Progenitor cell of endocrine pancreas (in vitro differentiated cells): ENCODE results near the gene PDSS2. TPM values are rescaled to one million over a fixed set of nuclear protein-coding genes. Genes with fewer than 3 reads are reported as not detected.

Experiments used
- DNase-seq: peaks from one replicate; pipeline ENCODE4 v3.0.0; 2021; ENCODE audit warnings: low spot score; ENCODE audit not compliant: unreplicated experiment
- H3K27ac Mint-ChIP-seq: 2 replicates; pipeline ENCODE4 v1.8.0; 2021; ENCODE audit warnings: mild to moderate bottlenecking, moderate library complexity, mixed read lengths
- H3K27me3 Mint-ChIP-seq: 2 replicates; pipeline ENCODE4 v1.8.0; 2021; ENCODE audit warnings: mixed read lengths
- H3K36me3 Mint-ChIP-seq: 2 replicates; pipeline ENCODE4 v1.8.0; 2022; ENCODE audit warnings: mixed read lengths; ENCODE audit not compliant: insufficient read depth
- H3K4me1 Mint-ChIP-seq: 2 replicates; pipeline ENCODE4 v1.8.0; 2021; ENCODE audit warnings: low read depth, mixed read lengths
- H3K4me3 Mint-ChIP-seq: 2 replicates; pipeline ENCODE4 v1.8.0; 2021; ENCODE audit warnings: low read depth, mild to moderate bottlenecking, moderate library complexity, mixed read lengths
- H3K9me3 Mint-ChIP-seq: 2 replicates; pipeline ENCODE4 v1.8.0; 2021; ENCODE audit warnings: low read depth, mixed read lengths
- CTCF ChIP-seq: fragments of 200-600 bp; sonication (generic); IDR thresholded peaks from one replicate; pipeline ENCODE4 v1.5.0; 2021; ENCODE audit warnings: antibody characterized with exemption, mild to moderate bottlenecking; ENCODE audit not compliant: unreplicated experiment
- total RNA-seq: library from RNA; stranded (reverse); gene quantifications from 2 replicates; pipeline ENCODE4 v1.2.1, GENCODE V29; 2021

The PDSS2 gene
- total RNA-seq, 1 donor from 2014 or later: 12.8 TPM

GRCh38 chr6:107423474-107423990, 35.8 kb downstream of the PDSS2 start:
- Mint-ChIP-seq H3K36me3 (peaks cover 17% of the 10 kb centered on the region), H3K27me3 (no peaks in the 10 kb centered on the region), H3K27ac (no peak overlapping the region), H3K4me1 (no peaks in the 10 kb centered on the region), H3K4me3 (no peak overlapping the region), H3K9me3 (peaks cover 17% of the 10 kb centered on the region)
- DNase-seq: no peak
- TF ChIP-seq CTCF: no peak

GRCh38 chr6:107421696-107422256, 37.6 kb downstream of the PDSS2 start:
- no peak for DNase-seq
- Mint-ChIP-seq H3K36me3 (peaks cover 12% of the 10 kb centered on the region), H3K4me1 (no peaks in the 10 kb centered on the region), H3K9me3 (peaks cover 10% of the 10 kb centered on the region), H3K4me3 (no peak overlapping the region), H3K27ac (no peak overlapping the region), H3K27me3 (no peaks in the 10 kb centered on the region)
- TF ChIP-seq CTCF: no peak

- H3K9me3 Mint-ChIP-seq: no peaks in the 10 kb centered on the region
- no peaks in the 10 kb centered on the region for H3K27me3 Mint-ChIP-seq
- no peak for DNase-seq
- no peak overlapping the region for H3K4me3 Mint-ChIP-seq
- H3K4me1 Mint-ChIP-seq: no peaks in the 10 kb centered on the region
- H3K27ac Mint-ChIP-seq: no peak overlapping the region
- peaks cover 5% of the 10 kb centered on the region for H3K36me3 Mint-ChIP-seq
- no peak for TF ChIP-seq CTCF
Measured at GRCh38 chr6:107419733-107420132, 39.6 kb downstream of the PDSS2 start.

- H3K4me1 Mint-ChIP-seq: no peaks in the 10 kb centered on the region
- DNase-seq: no peak
- no peak overlapping the region for H3K4me3 Mint-ChIP-seq
- no peaks in the 10 kb centered on the region for H3K27me3 Mint-ChIP-seq
- H3K9me3 Mint-ChIP-seq: no peaks in the 10 kb centered on the region
- H3K36me3 Mint-ChIP-seq: no peaks in the 10 kb centered on the region
- H3K27ac Mint-ChIP-seq: no peak overlapping the region
- TF ChIP-seq CTCF: peak; percentile 40
Measured at GRCh38 chr6:107418118-107418517, 41.2 kb downstream of the PDSS2 start.

GRCh38 chr6:107416145-107416544, 43.2 kb downstream of the PDSS2 start:
- Mint-ChIP-seq H3K27ac (no peak overlapping the region), H3K4me3 (no peak overlapping the region), H3K4me1 (no peaks in the 10 kb centered on the region), H3K27me3 (no peaks in the 10 kb centered on the region), H3K9me3 (no peaks in the 10 kb centered on the region), H3K36me3 (no peaks in the 10 kb centered on the region)
- TF ChIP-seq CTCF: no peak
- no peak for DNase-seq
